Cardiac muscle cell (in vitro differentiated cells and primary cell): ENCODE results near the gene SYCP3. TPM values are rescaled to one million over a fixed set of nuclear protein-coding genes. Genes with fewer than 3 reads are reported as not detected.
"Not testable (repeated sequence)": the region's sequence is repeated elsewhere in the genome, so short reads cannot be mapped to it uniquely, and the experiment has no call there.

Experiments
- DNase-seq, 2 donors: peaks; one replicate each; pipeline versions ENCODE4 v3.0.0 to v3.0.0-alpha.2; 2010 to 2017; ENCODE audit warnings: low read depth in 1 of 2, low spot score in 1 of 2
- H3K27ac ChIP-seq: fragments of 200-600 bp; sonication (generic); 2 replicates; pipeline ENCODE4 v1.5.1; 2016
- H3K27me3 ChIP-seq: fragments of 200-600 bp; sonication (generic); 2 replicates; pipeline ENCODE4 v1.6.0; 2016; ENCODE audit warnings: control low read depth
- H3K36me3 ChIP-seq: fragments of 200-600 bp; sonication (generic); 2 replicates; pipeline ENCODE4 v1.5.1; 2016; ENCODE audit warnings: control low read depth
- H3K4me1 ChIP-seq: fragments of 200-600 bp; sonication (generic); 2 replicates; pipeline ENCODE4 v1.8.1; 2017; ENCODE audit warnings: low read depth, mild to moderate bottlenecking, mixed run types
- H3K4me3 ChIP-seq: fragments of 200-600 bp; sonication (generic); 2 replicates; pipeline ENCODE4 v1.5.1; 2016; ENCODE audit warnings: mild to moderate bottlenecking
- H3K9me3 ChIP-seq: fragments of 200-600 bp; sonication (generic); 2 replicates; pipeline ENCODE4 v1.5.1; 2017; ENCODE audit warnings: low read depth, mild to moderate bottlenecking, control low read depth
- CTCF ChIP-seq: IDR thresholded peaks from 2 replicates; pipeline ENCODE4 v1.5.1; 2012; ENCODE audit warnings: low read depth, mild to moderate bottlenecking, low read length
- polyA plus RNA-seq: library from polyadenylated mRNA; unstranded; fragments of >200 nt; fragmentation: Nextera tagmentation; extraction: Ambion mirVana; gene quantifications from 2 replicates; pipeline ENCODE4 v1.2.1, GENCODE V29; 2016
- total RNA-seq: library from RNA; depleted of rRNA; stranded (reverse); fragments of >200 nt; gene quantifications from 2 replicates; pipeline ENCODE4 v1.2.3, GENCODE V29; 2016

Gene SYCP3
- total and polyA plus RNA-seq, 2 experiments from 2014 or later = 0.76 TPM; not detected in 1

DNA sequence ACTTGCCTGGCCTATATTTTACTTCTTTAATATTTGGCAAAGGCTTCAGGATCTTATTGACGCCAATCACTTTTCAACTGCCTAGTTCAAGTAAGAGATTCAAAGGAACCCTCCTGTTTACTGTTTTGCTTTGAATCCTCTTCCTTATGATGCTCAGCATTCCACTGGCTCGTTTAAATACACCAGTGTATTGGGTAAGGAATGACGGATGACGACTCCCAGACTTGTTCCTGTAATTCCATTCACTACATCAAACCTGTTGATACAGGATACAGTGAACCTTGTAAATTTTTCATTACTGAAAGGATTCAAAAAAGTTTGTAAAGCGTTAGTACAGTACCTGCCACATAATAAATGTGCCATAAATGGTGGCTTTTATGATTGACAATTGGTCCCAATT lies 1.7 kb upstream of the SYCP3 start:
- H3K27ac ChIP-seq = no peak overlapping the region
- DNase-seq = no peak
- H3K36me3 ChIP-seq = peaks cover under 1% of the 10 kb centered on the region
- no peaks in the 10 kb centered on the region for H3K4me1 ChIP-seq
- no peak overlapping the region for H3K4me3 ChIP-seq
- no peaks in the 10 kb centered on the region for H3K9me3 ChIP-seq
- no peak for TF ChIP-seq CTCF
- H3K27me3 ChIP-seq = no peaks in the 10 kb centered on the region

DNA sequence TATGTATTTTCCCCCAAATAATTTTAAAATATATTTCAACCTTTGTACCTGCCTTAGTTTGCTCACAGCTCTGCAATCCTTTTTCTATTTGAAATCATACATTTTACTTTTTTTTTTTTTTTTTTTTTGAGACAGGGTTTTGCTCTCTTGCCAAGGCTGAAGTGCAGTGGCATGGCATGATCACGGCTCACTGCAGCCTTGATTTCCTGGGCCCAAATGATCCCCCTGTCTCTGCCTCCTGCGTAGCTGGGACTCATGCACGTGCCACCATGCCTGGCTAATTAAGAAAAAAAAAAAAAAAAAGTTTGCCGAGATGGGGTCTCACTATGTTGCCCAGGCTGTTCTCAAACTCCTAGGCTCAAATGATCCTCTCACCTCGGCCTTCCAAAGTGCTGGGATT lies 1.3 kb upstream of the SYCP3 start:
- Histone ChIP-seq H3K27me3 (no peaks in the 10 kb centered on the region), H3K36me3 (no peaks in the 10 kb centered on the region), H3K27ac (no peak overlapping the region), H3K9me3 (no peaks in the 10 kb centered on the region), H3K4me3 (no peak overlapping the region), H3K4me1 (no peaks in the 10 kb centered on the region)
- TF ChIP-seq CTCF = no peak
- DNase-seq = no peak

- TF ChIP-seq CTCF = no peak
- Histone ChIP-seq H3K27ac (no peak overlapping the region), H3K4me3 (no peak overlapping the region), H3K27me3 (no peaks in the 10 kb centered on the region), H3K9me3 (no peaks in the 10 kb centered on the region), H3K4me1 (no peaks in the 10 kb centered on the region), H3K36me3 (no peaks in the 10 kb centered on the region)
- DNase-seq = no peak
These were observed 1.8 kb downstream of the SYCP3 start for GRCh38 chr12:101737476-101737875.

- not testable (repeated sequence) for H3K36me3 ChIP-seq, H3K9me3 ChIP-seq, H3K4me3 ChIP-seq, H3K27me3 ChIP-seq, H3K4me1 ChIP-seq, DNase-seq, H3K27ac ChIP-seq
These were observed 4.8 kb downstream of the SYCP3 start for GRCh38 chr12:101734482-101734881.

GRCh38 chr12:101733166-101733565 lies 6.1 kb downstream of the SYCP3 start:
- H3K4me1 ChIP-seq = no peaks in the 10 kb centered on the region
- no peak for TF ChIP-seq CTCF
- no peak for DNase-seq
- H3K4me3 ChIP-seq = no peak overlapping the region
- H3K27me3 ChIP-seq = no peaks in the 10 kb centered on the region
- H3K27ac ChIP-seq = no peak overlapping the region
- H3K36me3 ChIP-seq = peaks cover 4% of the 10 kb centered on the region
- H3K9me3 ChIP-seq = no peaks in the 10 kb centered on the region

DNA sequence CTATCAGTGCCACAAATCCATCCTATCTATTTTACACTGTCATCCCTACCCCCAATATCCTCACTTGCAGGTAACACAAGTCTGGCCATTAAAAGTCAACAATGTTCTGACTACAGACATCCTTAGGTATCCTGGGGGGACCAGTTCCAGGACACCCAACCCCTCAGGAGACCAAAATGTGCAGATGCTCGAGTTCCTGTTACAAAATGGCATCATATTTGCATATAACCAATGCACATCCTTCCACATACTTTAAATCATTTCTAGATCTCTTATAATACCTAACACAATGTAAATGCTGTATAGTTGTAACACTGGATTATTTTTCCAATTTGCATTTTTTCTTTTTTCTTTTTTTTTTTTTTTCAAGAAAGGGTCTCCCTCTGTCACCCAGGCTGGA lies 6.9 kb downstream of the SYCP3 start:
- Histone ChIP-seq H3K27ac (no peak overlapping the region), H3K4me1 (no peaks in the 10 kb centered on the region), H3K4me3 (no peak overlapping the region), H3K36me3 (peaks cover 4% of the 10 kb centered on the region), H3K9me3 (no peaks in the 10 kb centered on the region), H3K27me3 (no peaks in the 10 kb centered on the region)
- no peak for DNase-seq
- TF ChIP-seq CTCF = no peak
